AG10803 (cell line): ENCODE data around the gene MTCH1.

Experiments
- DNase-seq: peaks from one replicate; pipeline ENCODE4 v3.0.0; 2010; ENCODE audit warnings: low read depth
- H3K4me3 ChIP-seq: 2 replicates; pipeline ENCODE4 v1.5.1; 2011; ENCODE audit warnings: mild to moderate bottlenecking, low read length, control low read depth
- TF ChIP-seq, protein P1 (sequence below): conservative IDR thresholded peaks from 2 replicates; pipeline ENCODE4 v1.5.1; 2011; ENCODE audit warnings: mild to moderate bottlenecking, low read length, control low read depth, inconsistent platforms

Gene MTCH1

DNA sequence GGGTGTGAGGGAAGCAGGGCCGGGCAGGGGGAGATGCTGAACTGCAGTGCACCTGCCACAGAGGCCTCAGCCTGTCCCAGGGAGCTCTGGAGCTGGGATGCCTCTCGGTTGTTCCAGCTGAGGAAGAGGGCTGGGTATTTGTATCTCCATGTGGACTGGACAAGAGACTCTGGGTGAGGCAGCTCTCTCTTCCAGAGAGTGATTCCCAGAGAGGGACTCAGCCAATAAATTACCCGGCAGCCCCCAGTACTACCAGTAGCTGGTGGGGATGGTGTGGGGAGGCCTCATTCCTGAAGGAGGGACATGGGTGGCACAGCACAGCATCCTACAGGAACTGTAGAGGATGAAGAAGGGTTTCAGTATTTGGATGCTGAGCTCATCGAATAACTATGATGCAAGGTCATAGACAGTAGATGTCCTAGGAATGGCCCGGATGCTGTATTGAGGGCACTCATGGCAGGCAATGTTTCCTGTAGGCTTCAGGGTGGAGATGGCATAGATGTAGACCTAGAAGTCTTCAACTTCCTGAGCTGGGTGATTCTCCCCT, 20.9 kb upstream of the MTCH1 start:
- H3K4me3 ChIP-seq = no peak overlapping the region
- DNase-seq = peak; percentile 83
- TF ChIP-seq, protein P1, sequence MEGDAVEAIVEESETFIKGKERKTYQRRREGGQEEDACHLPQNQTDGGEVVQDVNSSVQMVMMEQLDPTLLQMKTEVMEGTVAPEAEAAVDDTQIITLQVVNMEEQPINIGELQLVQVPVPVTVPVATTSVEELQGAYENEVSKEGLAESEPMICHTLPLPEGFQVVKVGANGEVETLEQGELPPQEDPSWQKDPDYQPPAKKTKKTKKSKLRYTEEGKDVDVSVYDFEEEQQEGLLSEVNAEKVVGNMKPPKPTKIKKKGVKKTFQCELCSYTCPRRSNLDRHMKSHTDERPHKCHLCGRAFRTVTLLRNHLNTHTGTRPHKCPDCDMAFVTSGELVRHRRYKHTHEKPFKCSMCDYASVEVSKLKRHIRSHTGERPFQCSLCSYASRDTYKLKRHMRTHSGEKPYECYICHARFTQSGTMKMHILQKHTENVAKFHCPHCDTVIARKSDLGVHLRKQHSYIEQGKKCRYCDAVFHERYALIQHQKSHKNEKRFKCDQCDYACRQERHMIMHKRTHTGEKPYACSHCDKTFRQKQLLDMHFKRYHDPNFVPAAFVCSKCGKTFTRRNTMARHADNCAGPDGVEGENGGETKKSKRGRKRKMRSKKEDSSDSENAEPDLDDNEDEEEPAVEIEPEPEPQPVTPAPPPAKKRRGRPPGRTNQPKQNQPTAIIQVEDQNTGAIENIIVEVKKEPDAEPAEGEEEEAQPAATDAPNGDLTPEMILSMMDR = no peak

DNA sequence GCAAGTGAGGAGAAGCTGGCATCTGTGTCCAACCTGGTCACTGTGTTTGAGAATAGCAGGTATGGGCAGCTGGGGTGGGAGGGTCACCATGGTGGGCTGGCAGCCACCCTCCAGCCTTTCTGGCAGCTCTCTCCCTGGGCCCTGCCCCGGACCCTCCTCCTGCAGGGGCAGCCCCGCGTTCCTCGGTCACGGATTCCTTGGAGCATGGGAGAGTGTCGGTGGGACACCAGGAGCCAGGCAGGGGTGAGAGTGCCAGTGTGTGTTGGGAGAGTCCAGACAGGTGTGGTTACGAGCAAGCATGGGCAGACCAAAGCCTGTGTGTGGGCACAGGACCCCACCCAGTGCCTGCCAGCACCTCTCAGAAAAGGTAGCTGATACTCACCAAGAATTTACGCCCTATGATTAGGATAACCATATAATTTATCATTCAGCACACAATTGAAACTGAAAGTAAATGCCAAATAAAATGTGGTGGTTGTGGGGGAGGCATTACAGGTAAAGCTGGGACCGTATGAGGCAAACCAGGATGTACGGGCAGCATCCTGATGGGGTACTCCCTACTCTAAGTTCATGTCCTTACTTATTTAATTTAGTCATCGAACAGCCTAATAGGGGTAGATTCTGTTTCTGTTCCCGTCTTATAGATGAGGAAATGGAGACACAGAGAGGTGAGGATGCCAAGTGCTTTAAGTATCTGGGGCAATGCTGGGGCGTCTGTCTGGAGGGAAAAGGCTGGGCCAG, 20.0 kb upstream of the MTCH1 start:
- no peak for DNase-seq
- TF ChIP-seq, protein P1 = no peak
- no peak overlapping the region for H3K4me3 ChIP-seq

DNA sequence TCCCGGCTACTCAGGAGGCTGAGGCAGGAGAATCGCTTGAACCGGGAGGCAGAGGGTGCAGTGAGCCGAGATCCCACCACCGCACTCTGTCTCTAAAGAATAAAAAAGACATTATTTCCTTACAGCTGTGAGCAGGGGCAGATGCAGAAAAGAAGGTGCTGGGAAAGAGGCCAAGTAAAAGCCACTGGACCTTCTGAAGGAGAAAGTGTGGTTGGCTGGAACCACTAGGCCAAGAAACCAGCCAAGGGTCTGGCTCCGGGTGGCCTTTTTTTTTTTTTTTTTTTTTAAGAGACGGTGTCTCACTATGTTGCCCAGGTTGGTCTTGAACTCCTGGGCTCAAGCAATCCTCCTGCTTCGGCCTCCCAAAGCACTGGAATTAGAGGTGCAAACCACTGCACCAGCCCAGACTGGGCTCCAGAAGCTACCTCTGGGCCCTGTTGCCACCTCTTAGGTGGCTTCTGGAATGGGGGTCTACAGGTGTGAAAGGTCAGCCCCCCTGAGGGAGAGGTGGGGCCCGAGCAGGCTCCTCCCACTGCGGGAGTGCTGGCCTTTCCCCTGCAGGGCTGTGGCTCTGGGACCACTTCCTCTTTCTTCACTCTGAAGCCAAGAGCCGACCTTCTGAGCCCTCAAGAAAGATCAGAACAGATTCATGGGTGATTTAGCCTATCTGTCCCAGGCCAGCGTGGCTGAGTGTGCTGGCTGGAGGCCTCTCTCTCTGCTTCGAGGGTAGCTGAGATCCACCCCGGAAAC, 19.2 kb upstream of the MTCH1 start, which contains the start of gene FGD2:
TSS of gene FGD2 (plus strand) at position 595 of the 750 bp plus-strand sequence. CDS start 163 bp downstream, outside the sequence.
- no peak within 1 kb of the TSS for H3K4me3 ChIP-seq
- DNase-seq = no peak
- TF ChIP-seq, protein P1 = no peak

DNA sequence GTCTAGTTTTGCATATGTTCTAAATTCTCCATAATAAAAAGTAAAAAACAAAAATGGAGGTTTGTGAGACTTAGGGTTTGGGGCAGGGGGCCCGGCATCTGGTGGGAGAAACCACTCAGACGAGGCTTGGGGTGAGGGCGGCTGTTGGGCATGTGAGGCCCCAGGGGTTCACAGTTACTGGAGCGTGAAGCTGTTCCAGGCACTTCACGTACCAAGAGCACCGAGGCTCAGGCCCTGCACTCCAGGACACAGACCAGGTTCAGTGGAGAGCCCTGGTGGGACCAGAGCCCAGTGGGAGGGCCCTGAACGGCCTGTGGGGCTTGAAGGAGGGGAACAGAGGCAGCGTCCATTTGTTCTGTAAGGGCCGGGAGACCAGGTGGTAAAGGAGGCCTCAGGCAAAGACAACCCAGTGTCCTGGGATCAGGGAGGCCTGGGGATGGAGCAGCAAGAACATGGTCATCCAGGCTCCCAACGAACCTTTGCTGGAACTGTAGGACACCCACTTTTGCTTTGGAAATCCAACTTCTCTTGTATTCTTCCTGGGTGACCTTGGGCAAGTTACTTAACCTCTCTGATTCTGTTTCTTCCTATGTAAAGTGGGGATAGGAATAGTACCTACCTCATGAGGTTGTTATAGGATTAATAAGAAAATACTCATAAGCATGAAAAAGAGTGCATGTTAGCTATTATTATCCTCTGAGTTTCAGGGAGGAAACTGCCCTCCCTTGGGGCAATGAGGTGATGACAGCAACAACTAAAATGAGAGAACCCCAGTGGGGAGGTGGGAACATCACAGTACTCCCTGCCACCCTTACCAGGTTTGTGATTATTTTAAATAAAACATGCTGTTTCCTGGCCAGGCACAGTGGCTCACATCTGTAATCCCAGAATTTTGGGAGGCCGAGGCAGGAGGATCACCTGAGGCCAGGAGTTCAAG, 18.3 kb upstream of the MTCH1 start:
- TF ChIP-seq, protein P1 = no peak
- no peak for DNase-seq
- H3K4me3 ChIP-seq = no peak overlapping the region

GRCh38 chr6:36999751-37000125, 13.7 kb upstream of the MTCH1 start:
- TF ChIP-seq, protein P1 = no peak
- H3K4me3 ChIP-seq = no peak overlapping the region
- no peak for DNase-seq

- no peak for DNase-seq
- H3K4me3 ChIP-seq = no peak overlapping the region
- TF ChIP-seq, protein P1 = no peak
These were observed 13.2 kb upstream of the MTCH1 start for GRCh38 chr6:36999061-36999750.
